Panc1 (cell line): Measurements from ENCODE around the gene RBSN. TPM values are rescaled to one million over a fixed set of nuclear protein-coding genes. Genes with fewer than 3 reads are reported as not detected.

Source experiments
- ATAC-seq: fragments of 200-7000 bp; cut with Tn5 transposase; 2 replicates; pipeline ENCODE4 v1.9.1; 2020; ENCODE audit warnings: mild to moderate bottlenecking, moderate library complexity
- BruUV-seq: library from RNA; stranded (reverse); fragments of 400-500 nt; replicated peaks from 2 replicates; lab custom pipeline; 2021; lab: Mats Ljungman, UMichigan
- CTCF ChIA-PET: fragments of 300-600 bp; sonication (Branson Sonifier 250); formaldehyde crosslinking; loops from one replicate; lab custom pipeline; 2022; ENCODE audit warnings: antibody characterized with exemption; lab: Charles Lee
- POLR2A ChIA-PET: fragments of 300-600 bp; sonication (Branson Sonifier 250); formaldehyde crosslinking; loops from one replicate; lab custom pipeline; 2022; ENCODE audit warnings: antibody characterized with exemption; lab: Charles Lee
- DNase-seq: peaks from one replicate; pipeline ENCODE4 v3.0.0-alpha.2; 2010; ENCODE audit warnings: low read depth, low spot score
- H3K27ac ChIP-seq: 2 replicates; pipeline ENCODE4 v1.5.1; 2011; ENCODE audit warnings: mild to moderate bottlenecking, low read length, inconsistent platforms
- H3K27me3 ChIP-seq: fragments of 200-500 bp; sonication (Bioruptor generic); 2 replicates; pipeline ENCODE4 v1.6.0; 2014; ENCODE audit warnings: low read length, inconsistent platforms; ENCODE audit not compliant: control insufficient read depth, insufficient read depth
- H3K36me3 ChIP-seq: fragments of 200-500 bp; sonication (Bioruptor generic); 2 replicates; pipeline ENCODE4 v1.5.1; 2014; ENCODE audit warnings: inconsistent platforms, mild to moderate bottlenecking, low read length, moderate library complexity; ENCODE audit not compliant: control insufficient read depth, insufficient read depth
- H3K4me1 ChIP-seq: 2 replicates; pipeline ENCODE4 v1.5.1; 2011; ENCODE audit warnings: inconsistent platforms, mild to moderate bottlenecking, low read length, moderate library complexity; ENCODE audit not compliant: control insufficient read depth, insufficient read depth
- H3K4me3 ChIP-seq, 2 experiments: 2 replicates each; pipeline ENCODE4 v1.5.1; 2011 to 2012; ENCODE audit warnings: low read depth in 2 of 2, low read length in 2 of 2, mild to moderate bottlenecking in 2 of 2, inconsistent platforms in 1 of 2, moderate library complexity in 1 of 2
- H3K9me3 ChIP-seq: fragments of 200-500 bp; sonication (Bioruptor generic); 2 replicates; pipeline ENCODE4 v1.5.1; 2014; ENCODE audit warnings: low read depth, mild to moderate bottlenecking, inconsistent platforms, low read length, moderate library complexity; ENCODE audit not compliant: control insufficient read depth, insufficient read depth
- CTCF ChIP-seq: fragments of 450-650 bp; IDR thresholded peaks from 2 replicates; pipeline ENCODE4 v1.5.1; 2017; ENCODE audit warnings: mild to moderate bottlenecking
- POLR2AphosphoS5 ChIP-seq: IDR thresholded peaks from 2 replicates; pipeline ENCODE4 v1.6.1; 2012; ENCODE audit warnings: mild to moderate bottlenecking, low read depth, low read length, moderate library complexity
- REST ChIP-seq, 2 experiments: IDR thresholded peaks; 2 replicates each; pipeline ENCODE4 v1.6.1; 2011 to 2012; ENCODE audit warnings: low read depth in 2 of 2, control low read depth in 1 of 2, low read length in 1 of 2, mild to moderate bottlenecking in 1 of 2, moderate library complexity in 1 of 2; ENCODE audit not compliant: insufficient read depth in 1 of 2
- SIN3A ChIP-seq: IDR thresholded peaks from 2 replicates; pipeline ENCODE4 v1.6.1; 2012; ENCODE audit warnings: low read depth, mild to moderate bottlenecking, low read length, moderate library complexity, borderline replicate concordance; ENCODE audit not compliant: insufficient read depth
- TCF7L2 ChIP-seq: IDR thresholded peaks from 2 replicates; pipeline ENCODE4 v1.6.1; 2011; ENCODE audit warnings: mild to moderate bottlenecking, low read depth, low read length, inconsistent platforms
- in situ Hi-C: cut with HindIII; loops from 2 replicates; pipeline ENCODE4 v1.10.0; 2016; ENCODE audit warnings: low sequenced_read_pairs, low pct_unique_long_range_greater_than_20kb
- intact Hi-C: fragments of 100-400 bp; cut with micrococcal nuclease; formaldehyde crosslinking; loops from one replicate; pipeline ENCODE4 v1.10.0; 2022; ENCODE audit not compliant: unreplicated experiment
- total RNA-seq: library from RNA; stranded (reverse); gene quantifications from one replicate; pipeline ENCODE4 v1.2.1, GENCODE V29; 2021; ENCODE audit not compliant: unreplicated experiment

RBSN gene
- total RNA-seq, 1 experiment from 2014 or later = 13.6 TPM

GRCh38 chr3:15064299-15064834, 34.6 kb downstream of the RBSN start:
- CTCF ChIA-PET = no interaction called here
- POLR2A ChIA-PET = no interaction called here
- ATAC-seq (no peak; the same call in 1 of the 2 replicates), DNase-seq (no peak)
- no peaks in the 10 kb centered on the region; the same call in 1 of the 2 replicates for H3K36me3 ChIP-seq
- intact Hi-C loops (no loop called here), in situ Hi-C loops (no loop called here)
- no peaks in the 10 kb centered on the region for H3K27me3 ChIP-seq
- peaks cover 10% of the 10 kb centered on the region for H3K4me1 ChIP-seq
- no peaks in the 10 kb centered on the region for H3K9me3 ChIP-seq
- no TSS peak for BruUV-seq
- no peak for TF ChIP-seq REST (IDR thresholded peaks at IDR 0.05; ENCODE audit: insufficient read depth in 1 of 2, low read depth in 2 of 2, low read length in 1 of 2)
- TF ChIP-seq TCF7L2 = no peak
- no peak for TF ChIP-seq SIN3A
- TF ChIP-seq CTCF = no peak
- TF ChIP-seq POLR2AphosphoS5 = no peak
- H3K27ac ChIP-seq = peak overlapping the region; percentile 73
- H3K4me3 ChIP-seq = peak overlapping the region; percentile 77 to 86

- intact Hi-C loops = no loop called here
- Histone ChIP-seq H3K27ac (peak overlapping the region; percentile 73), H3K4me3 (peak overlapping the region; percentile 77 to 86), H3K36me3 (peaks cover 1% of the 10 kb centered on the region), H3K4me1 (peaks cover 10% of the 10 kb centered on the region), H3K9me3 (no peaks in the 10 kb centered on the region), H3K27me3 (no peaks in the 10 kb centered on the region)
- no peak for DNase-seq
- no peak; the same call in 1 of the 2 replicates for ATAC-seq
- TF ChIP-seq REST (IDR thresholded peaks at IDR 0.05; ENCODE audit: insufficient read depth in 1 of 2, low read depth in 2 of 2, low read length in 1 of 2) (no peak), POLR2AphosphoS5 (no peak), SIN3A (no peak), TCF7L2 (no peak), CTCF (no peak)
- in situ Hi-C loops = no loop called here
- no TSS peak for BruUV-seq
- ChIA-PET POLR2A (no interaction called here), CTCF (no interaction called here)
These were observed 35.2 kb downstream of the RBSN start for GRCh38 chr3:15063656-15064286.
